Upper lobe of left lung (tissue), 4 donors: Measurements from ENCODE around the gene ECSIT.
"Not testable (repeated sequence)": the region's sequence is repeated elsewhere in the genome, so short reads cannot be mapped to it uniquely, and the experiment has no call there.

Experiments used
- POLR2A ChIP-seq, 4 donors: fragments of 450-650 bp; IDR thresholded peaks; one replicate each; pipeline ENCODE4 v1.5.1; 2016 to 2017; ENCODE audit warnings: antibody characterized with exemption in 4 of 4, mild to moderate bottlenecking in 2 of 4
- POLR2AphosphoS5 ChIP-seq, 2 donors: sonication (generic); formaldehyde crosslinking; IDR thresholded peaks; one replicate each; pipeline ENCODE4 v1.5.1; 2017; ENCODE audit warnings: antibody characterized with exemption in 2 of 2
- TF ChIP-seq, protein P1 (sequence below), 6 experiments: fragments of 450-650 bp in 4 of 6; fragments of 200-600 bp in 2 of 6; sonication (generic) in 2 of 6; IDR thresholded peaks; one replicate each; pipeline ENCODE4 v1.5.1; 2016 to 2019; ENCODE audit warnings: antibody characterized with exemption in 6 of 6

DNA sequence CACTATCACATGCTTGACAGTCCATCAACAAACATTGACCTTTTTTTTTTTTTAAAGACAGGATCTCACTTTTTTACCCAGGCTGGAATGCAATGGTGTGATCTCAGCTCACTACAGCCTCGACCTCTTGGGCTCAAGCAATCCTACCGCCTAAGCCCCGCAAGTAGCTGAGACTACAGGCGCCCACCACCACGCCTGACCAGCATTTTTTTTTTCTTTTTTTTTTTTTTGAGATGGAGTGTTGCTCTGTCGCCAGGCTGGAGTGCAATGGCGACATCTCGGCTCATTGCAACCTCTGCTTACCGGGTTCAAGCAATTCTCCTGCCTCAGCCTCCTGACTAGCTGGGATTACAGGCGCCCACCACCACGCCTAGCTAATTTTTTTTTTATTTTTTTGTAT, 70.0 kb downstream of the ECSIT start:
- TF ChIP-seq, protein P1, sequence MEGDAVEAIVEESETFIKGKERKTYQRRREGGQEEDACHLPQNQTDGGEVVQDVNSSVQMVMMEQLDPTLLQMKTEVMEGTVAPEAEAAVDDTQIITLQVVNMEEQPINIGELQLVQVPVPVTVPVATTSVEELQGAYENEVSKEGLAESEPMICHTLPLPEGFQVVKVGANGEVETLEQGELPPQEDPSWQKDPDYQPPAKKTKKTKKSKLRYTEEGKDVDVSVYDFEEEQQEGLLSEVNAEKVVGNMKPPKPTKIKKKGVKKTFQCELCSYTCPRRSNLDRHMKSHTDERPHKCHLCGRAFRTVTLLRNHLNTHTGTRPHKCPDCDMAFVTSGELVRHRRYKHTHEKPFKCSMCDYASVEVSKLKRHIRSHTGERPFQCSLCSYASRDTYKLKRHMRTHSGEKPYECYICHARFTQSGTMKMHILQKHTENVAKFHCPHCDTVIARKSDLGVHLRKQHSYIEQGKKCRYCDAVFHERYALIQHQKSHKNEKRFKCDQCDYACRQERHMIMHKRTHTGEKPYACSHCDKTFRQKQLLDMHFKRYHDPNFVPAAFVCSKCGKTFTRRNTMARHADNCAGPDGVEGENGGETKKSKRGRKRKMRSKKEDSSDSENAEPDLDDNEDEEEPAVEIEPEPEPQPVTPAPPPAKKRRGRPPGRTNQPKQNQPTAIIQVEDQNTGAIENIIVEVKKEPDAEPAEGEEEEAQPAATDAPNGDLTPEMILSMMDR (IDR thresholded peaks at IDR 0.05), result not testable (repeated sequence)
- TF ChIP-seq POLR2A, POLR2AphosphoS5 (IDR thresholded peaks at IDR 0.05): not testable (repeated sequence)
